Muscle of leg (tissue), 11 donors: ENCODE results near the gene CYP3A7. TPM values are rescaled to one million over a fixed set of nuclear protein-coding genes. Genes with fewer than 3 reads are reported as not detected.
"Not testable (repeated sequence)": the region's sequence is repeated elsewhere in the genome, so short reads cannot be mapped to it uniquely, and the experiment has no call there.

Experiments
- DNase-seq: peaks from one replicate; pipeline ENCODE4 v3.0.0; 2013
- H3K27ac ChIP-seq: one replicate; pipeline ENCODE4 v1.5.1; 2013; ENCODE audit warnings: mild to moderate bottlenecking, low read length, control low read depth
- H3K27me3 ChIP-seq: one replicate; pipeline ENCODE4 v1.6.1; 2013; ENCODE audit warnings: low read length; ENCODE audit not compliant: control insufficient read depth, insufficient read depth
- H3K36me3 ChIP-seq: one replicate; pipeline ENCODE4 v1.6.1; 2013; ENCODE audit warnings: low read length; ENCODE audit not compliant: control insufficient read depth, insufficient read depth
- H3K4me1 ChIP-seq: one replicate; pipeline ENCODE4 v1.6.1; 2013; ENCODE audit warnings: low read length; ENCODE audit not compliant: control insufficient read depth, insufficient read depth
- H3K4me3 ChIP-seq: one replicate; pipeline ENCODE4 v1.5.1; 2013; ENCODE audit warnings: low read length, control low read depth
- H3K9me3 ChIP-seq: replicated peaks from 2 replicates; pipeline ENCODE4 v1.6.1; 2013; ENCODE audit warnings: low read depth, low read length; ENCODE audit not compliant: control insufficient read depth
- WGBS: methylation state at CpG from one replicate; pipeline ENCODE4 v1.1.5; 2013; ENCODE audit warnings: missing lambda C conversion rate; ENCODE audit not compliant: insufficient coverage; 5-methylcytosine and 5-hydroxymethylcytosine counted together
- polyA plus RNA-seq, 8 donors: library from polyadenylated mRNA; unstranded; fragments of 120-200 nt; gene quantifications; one replicate each; pipeline versions ENCODE4 v1.2.1 to v1.2.3, GENCODE V29; 2013; ENCODE audit warnings: inconsistent platforms in 1 of 8, low replicate concordance in 1 of 8; ENCODE audit not compliant: insufficient read length in 8 of 8, insufficient read depth in 1 of 8
- total RNA-seq: library from RNA; stranded (reverse); fragments of 120-200 nt; gene quantifications from one replicate; pipeline ENCODE4 v1.2.4, GENCODE V29; 2013

The CYP3A7 gene
- total and polyA plus RNA-seq, 9 donors, result 0.11 to 6.2 (median 0.58) TPM; not detected in 4

GRCh38 chr7:99730992-99731391 lies 4.0 kb downstream of the CYP3A7 start:
- no peaks in the 10 kb centered on the region for H3K27me3 ChIP-seq
- no CpG with 5 or more reads among the region's 3 CpGs for WGBS
- H3K27ac ChIP-seq, result no peak overlapping the region
- H3K4me1 ChIP-seq, result no peaks in the 10 kb centered on the region
- no peak for DNase-seq
- no peak overlapping the region for H3K4me3 ChIP-seq
- no peaks in the 10 kb centered on the region for H3K9me3 ChIP-seq
- H3K36me3 ChIP-seq, result no peaks in the 10 kb centered on the region

GRCh38 chr7:99730238-99730810 lies 4.7 kb downstream of the CYP3A7 start:
- DNase-seq, result no peak
- H3K9me3 ChIP-seq, result no peaks in the 10 kb centered on the region
- no peaks in the 10 kb centered on the region for H3K4me1 ChIP-seq
- no peaks in the 10 kb centered on the region for H3K36me3 ChIP-seq
- no peak overlapping the region for H3K4me3 ChIP-seq
- H3K27ac ChIP-seq, result no peak overlapping the region
- no CpG with 5 or more reads among the region's 1 CpG for WGBS
- H3K27me3 ChIP-seq, result no peaks in the 10 kb centered on the region

DNA sequence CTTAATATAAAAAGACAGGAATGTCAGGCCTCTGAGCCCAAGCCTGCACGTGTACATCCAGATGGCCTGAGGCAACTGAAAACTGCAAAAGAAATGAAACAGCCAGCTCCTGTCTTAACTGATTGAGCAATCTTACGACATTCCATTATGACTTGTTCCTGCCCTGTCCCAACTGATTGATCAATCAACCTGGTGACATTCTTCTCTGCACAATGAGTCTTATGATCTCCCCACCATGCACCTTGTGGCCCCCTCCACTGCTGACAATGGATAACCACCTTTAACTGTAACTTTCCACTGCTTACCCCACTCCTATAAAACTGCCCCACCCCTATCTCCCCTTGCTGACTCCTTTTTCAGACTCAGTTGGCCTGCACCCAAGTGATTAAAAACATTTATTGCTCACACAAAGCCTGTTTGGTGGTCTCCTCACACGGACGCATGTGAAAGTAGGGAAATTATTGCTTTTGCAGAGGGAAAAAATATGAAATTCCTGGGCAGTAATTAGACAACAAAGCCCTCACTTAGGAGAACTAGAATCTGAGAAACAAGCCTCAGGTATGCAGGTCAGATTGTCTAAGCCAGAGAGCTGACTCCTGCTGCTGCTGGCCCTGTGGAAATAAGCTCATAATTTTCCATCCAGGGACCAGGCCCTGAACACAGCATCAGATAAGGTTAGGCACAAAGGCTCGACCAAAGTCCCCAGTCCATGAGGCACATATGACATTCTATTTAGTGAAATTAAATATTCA lies 5.3 kb downstream of the CYP3A7 start:
- no peaks in the 10 kb centered on the region for H3K27me3 ChIP-seq
- H3K4me3 ChIP-seq, result no peak overlapping the region
- no peaks in the 10 kb centered on the region for H3K36me3 ChIP-seq
- no peak overlapping the region for H3K27ac ChIP-seq
- H3K4me1 ChIP-seq, result no peaks in the 10 kb centered on the region
- no peak for DNase-seq
- no peaks in the 10 kb centered on the region for H3K9me3 ChIP-seq
- 23% methylated on average over 2 of the region's 5 CpGs for WGBS

DNA sequence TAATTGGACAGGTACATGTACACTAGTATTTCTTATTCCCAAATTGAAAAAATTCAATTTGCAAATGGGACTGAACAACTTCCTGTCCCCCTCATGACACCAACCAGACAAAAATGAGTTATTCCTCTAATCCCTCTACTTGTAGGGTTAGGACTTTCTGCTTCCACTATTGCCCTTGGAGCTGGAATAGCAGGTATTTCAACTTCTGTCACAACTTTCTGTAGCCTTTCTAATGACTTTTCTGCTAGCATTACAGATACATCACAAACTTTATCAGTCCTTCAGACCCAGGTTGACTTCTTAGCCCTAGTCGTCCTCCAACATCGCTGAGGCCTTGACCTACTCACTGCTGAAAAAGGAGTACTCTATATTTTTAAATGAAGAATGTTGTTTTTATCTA lies 6.4 kb downstream of the CYP3A7 start:
- H3K36me3 ChIP-seq, result no peaks in the 10 kb centered on the region
- H3K9me3 ChIP-seq, result no peaks in the 10 kb centered on the region
- no peaks in the 10 kb centered on the region for H3K27me3 ChIP-seq
- no peak overlapping the region for H3K4me3 ChIP-seq
- DNase-seq, result no peak
- WGBS, result no CpG with 5 or more reads among the region's 2 CpGs
- H3K4me1 ChIP-seq, result no peaks in the 10 kb centered on the region
- H3K27ac ChIP-seq, result no peak overlapping the region

DNA sequence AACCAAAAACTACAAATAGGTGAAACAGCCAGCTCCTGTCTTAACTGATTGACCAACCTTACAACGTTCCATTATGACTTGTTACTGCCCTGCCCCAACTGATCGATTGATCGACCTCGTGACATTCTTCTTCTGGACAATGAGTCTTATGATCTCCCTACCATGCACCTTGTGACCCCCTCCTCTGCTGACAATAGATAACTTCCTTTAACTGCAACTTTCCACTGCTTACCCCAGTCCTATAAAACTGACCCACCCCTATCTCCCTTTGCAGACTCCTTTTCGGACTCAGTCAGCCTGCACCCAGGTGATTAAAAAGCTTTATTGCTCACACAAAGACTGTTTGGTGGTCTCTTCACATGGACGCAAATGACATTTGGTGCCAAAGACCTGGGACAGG lies 11.8 kb downstream of the CYP3A7 start:
- H3K4me3 ChIP-seq, H3K9me3 ChIP-seq, H3K4me1 ChIP-seq, DNase-seq, H3K27me3 ChIP-seq, H3K36me3 ChIP-seq, H3K27ac ChIP-seq: not testable (repeated sequence)
- 91% methylated on average over 6 of the region's 6 CpGs for WGBS

- H3K27me3 ChIP-seq, result no peaks in the 10 kb centered on the region
- H3K4me3 ChIP-seq, result no peak overlapping the region
- no peaks in the 10 kb centered on the region for H3K36me3 ChIP-seq
- no peak overlapping the region for H3K27ac ChIP-seq
- WGBS, result 53% methylated on average over 5 of the region's 5 CpGs
- H3K4me1 ChIP-seq, result peaks cover 4% of the 10 kb centered on the region
- peak; percentile 58 for DNase-seq
- H3K9me3 ChIP-seq, result no peaks in the 10 kb centered on the region
Observed at GRCh38 chr7:99720800-99721595, 14.0 kb downstream of the CYP3A7 start.

GRCh38 chr7:99719996-99720769 lies 14.8 kb downstream of the CYP3A7 start:
- Histone ChIP-seq H3K4me1 (peaks cover 4% of the 10 kb centered on the region), H3K36me3 (no peaks in the 10 kb centered on the region), H3K4me3 (no peak overlapping the region), H3K27me3 (no peaks in the 10 kb centered on the region), H3K27ac (no peak overlapping the region), H3K9me3 (no peaks in the 10 kb centered on the region)
- no peak for DNase-seq
- WGBS, result no CpG with 5 or more reads among the region's 4 CpGs

DNA sequence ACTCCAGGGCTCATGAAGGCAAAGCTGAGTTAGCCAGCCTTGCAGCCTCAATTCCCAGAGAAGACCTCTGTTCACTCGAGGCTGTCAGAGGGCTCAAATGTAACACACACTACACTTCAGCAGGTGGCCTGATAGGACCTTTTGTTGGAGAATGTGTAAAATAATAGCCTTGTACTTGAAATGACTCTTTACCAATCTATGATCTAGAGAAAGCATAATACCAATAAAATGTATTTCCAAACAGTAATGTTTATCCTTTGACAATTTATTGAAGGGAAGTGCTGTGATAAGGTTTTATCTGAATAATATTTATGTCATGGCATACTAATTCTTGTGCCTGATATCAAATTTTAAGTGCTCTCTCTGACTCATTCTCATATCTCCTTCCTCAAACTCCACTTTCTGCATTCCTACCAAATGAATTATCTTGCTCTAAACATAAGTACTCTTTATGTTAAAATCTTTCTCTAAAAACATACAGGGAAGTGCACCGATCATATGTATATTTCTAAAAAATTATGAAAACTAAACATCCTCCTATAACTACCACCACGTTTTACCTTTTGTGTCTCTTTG lies 20.9 kb downstream of the CYP3A7 start:
- Histone ChIP-seq H3K36me3 (no peaks in the 10 kb centered on the region), H3K27ac (no peak overlapping the region), H3K4me3 (no peak overlapping the region), H3K9me3 (peaks cover 3% of the 10 kb centered on the region), H3K4me1 (no peaks in the 10 kb centered on the region), H3K27me3 (no peaks in the 10 kb centered on the region)
- no CpG with 5 or more reads among the region's 3 CpGs for WGBS
- DNase-seq, result no peak

- H3K4me3 ChIP-seq, result no peak overlapping the region
Observed at GRCh38 chr7:99709838-99710578, 25.0 kb downstream of the CYP3A7 start.

More at GRCh38 chr7:99709838-99710578, 25.0 kb downstream of the CYP3A7 start:
- Histone ChIP-seq H3K4me1 (no peaks in the 10 kb centered on the region), H3K27ac (no peak overlapping the region), H3K36me3 (no peaks in the 10 kb centered on the region), H3K27me3 (no peaks in the 10 kb centered on the region), H3K9me3 (peaks cover 19% of the 10 kb centered on the region)
- 100% methylated on average over 1 of the region's 2 CpGs for WGBS
- DNase-seq, result no peak
